ENCODE results near the gene ZNRF3.

Gene ZNRF3

GRCh38 chr22:29016067-29016938 lies 132.9 kb downstream of the ZNRF3 start:
- no peak for TF ChIP-seq CTCF (conservative IDR thresholded peaks at IDR 0.05)
- peak overlapping the region; percentile 66 for H3K27ac ChIP-seq

GRCh38 chr22:29018293-29019189 lies 135.2 kb downstream of the ZNRF3 start:
- H3K27ac ChIP-seq = no peak overlapping the region
- TF ChIP-seq CTCF (conservative IDR thresholded peaks at IDR 0.05) = no peak

DNA sequence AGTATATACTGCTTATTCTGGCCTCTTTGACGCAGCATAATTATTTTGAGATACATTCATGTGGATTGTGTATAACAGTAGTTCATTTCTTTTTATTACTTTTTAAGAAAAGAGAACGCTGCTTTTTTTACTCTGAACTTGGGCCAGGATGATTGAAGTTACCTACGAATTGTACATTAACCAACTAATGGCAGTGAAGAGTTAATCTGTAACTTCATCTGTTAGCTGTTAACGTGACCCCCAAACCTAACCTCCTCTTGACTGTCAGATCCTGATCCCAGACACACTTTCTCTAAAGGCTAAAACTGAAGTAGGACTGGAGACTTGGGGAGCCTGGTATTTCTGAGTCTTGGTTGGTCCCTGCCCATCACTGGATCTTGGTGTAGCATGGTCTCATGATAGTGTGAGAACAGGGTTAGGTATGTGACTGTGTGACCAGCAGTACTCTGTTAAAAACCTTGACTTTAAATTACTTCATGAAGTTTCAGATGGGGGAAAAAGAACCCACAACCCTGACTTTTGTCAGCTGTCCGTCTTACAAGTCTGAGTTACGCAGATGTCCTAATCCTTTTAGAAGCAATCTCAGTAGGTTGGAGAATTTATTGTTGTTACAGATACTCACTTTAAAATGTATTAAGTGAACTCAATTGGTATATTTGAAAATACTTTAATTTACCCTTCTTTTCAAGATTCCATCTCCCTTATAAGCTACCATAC lies 138.9 kb downstream of the ZNRF3 start:
- H3K27ac ChIP-seq = no peak overlapping the region
- TF ChIP-seq CTCF (conservative IDR thresholded peaks at IDR 0.05) = no peak

GRCh38 chr22:29023172-29023796 lies 139.9 kb downstream of the ZNRF3 start:
- TF ChIP-seq CTCF (conservative IDR thresholded peaks at IDR 0.05) = no peak
- H3K27ac ChIP-seq = no peak overlapping the region

- TF ChIP-seq CTCF (conservative IDR thresholded peaks at IDR 0.05) = no peak
- no peak overlapping the region for H3K27ac ChIP-seq
Measured at GRCh38 chr22:29026579-29026978, 143.2 kb downstream of the ZNRF3 start.

DNA sequence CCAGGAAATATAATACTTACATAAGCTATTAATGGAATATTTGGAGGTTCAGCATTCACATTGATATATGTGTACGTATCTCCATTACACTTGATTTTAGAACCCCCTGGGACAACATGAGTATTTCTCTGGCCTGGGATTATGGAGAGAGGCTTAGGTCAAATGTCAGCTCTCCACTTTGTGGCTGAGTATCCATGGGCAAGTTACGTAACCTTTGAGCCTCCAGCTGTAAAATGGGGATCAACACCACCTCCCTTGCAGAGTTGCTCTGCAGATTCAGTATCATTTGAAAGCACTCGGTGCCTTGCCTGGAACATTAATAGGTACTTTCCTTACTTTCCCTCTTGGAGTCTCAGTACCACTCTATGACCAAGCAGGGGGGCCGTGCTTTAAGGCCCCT lies 145.1 kb downstream of the ZNRF3 start:
- no peak overlapping the region for H3K27ac ChIP-seq
- no peak for TF ChIP-seq CTCF (conservative IDR thresholded peaks at IDR 0.05)
